ENCODE data around the gene GNB4.

The GNB4 gene

GRCh38 chr3:179348325-179349013 is 102.8 kb downstream of the GNB4 start:
- no peak for DNase-seq

- peak; percentile 86 for DNase-seq
Observed at GRCh38 chr3:179347345-179348194, 103.7 kb downstream of the GNB4 start, which contains the start of gene MFN1. Gene MFN1, plus strand, starts transcription at chr3:179347709. Its CDS starts 1,143 bp downstream, at chr3:179348852.

Data from activated CD4-positive, alpha-beta T cell treated with anti-CD3 and anti-CD28 coated beads, Interleukin-2, amount 50 U/mL, for 1 hour (primary cell).